Activated CD4-positive, alpha-beta T cell treated with anti-CD3 and anti-CD28 coated beads, Interleukin-2, amount 50 U/mL, for 1 hour (primary cell): ENCODE data around the gene CDPF1.
"Not testable (repeated sequence)": the region's sequence is repeated elsewhere in the genome, so short reads cannot be mapped to it uniquely, and the experiment has no call there.

Source experiments
- DNase-seq: peaks from one replicate; pipeline ENCODE4 v3.0.0-alpha.2; 2020

The CDPF1 gene

DNA sequence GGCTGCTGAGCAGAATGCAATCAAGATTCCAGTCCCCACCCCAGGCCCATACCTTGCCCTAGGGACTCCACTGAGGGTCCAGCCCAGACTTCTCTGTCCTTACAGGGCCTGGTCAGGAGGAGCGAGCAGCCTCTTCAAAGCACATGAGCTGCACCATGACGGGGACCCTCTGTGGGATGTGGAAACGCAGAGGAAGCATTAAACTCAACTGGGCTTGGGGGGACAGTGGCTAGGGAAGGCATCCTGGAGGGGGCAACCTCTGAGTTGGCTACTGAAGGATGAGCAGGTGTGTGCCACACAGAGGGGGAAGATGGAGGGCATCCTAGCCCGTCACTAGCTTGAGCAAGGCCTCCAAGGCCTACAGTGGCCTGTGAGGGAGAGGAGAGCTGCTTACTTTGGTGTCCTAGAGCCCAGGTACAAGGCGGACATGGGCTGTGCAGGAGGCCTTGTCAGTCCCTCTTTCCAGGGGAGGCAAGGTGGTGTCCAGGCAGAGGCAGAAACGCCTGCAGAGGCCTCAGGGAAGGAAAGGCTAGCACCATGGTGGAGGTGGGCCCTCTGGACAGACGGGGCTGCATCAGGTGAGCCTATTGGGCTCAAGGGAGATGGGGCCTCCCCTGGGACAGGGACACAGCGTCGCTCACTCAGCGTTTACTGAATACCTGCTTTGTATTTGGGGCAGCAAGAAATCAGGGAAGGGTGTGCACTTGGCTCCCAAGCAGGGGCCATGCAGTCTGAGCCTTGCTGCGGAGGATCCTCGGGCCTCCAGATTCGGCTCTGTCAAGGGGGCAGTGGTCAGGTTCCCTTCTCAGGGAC, 32.0 kb upstream of the CDPF1 start:
- no peak for DNase-seq

DNA sequence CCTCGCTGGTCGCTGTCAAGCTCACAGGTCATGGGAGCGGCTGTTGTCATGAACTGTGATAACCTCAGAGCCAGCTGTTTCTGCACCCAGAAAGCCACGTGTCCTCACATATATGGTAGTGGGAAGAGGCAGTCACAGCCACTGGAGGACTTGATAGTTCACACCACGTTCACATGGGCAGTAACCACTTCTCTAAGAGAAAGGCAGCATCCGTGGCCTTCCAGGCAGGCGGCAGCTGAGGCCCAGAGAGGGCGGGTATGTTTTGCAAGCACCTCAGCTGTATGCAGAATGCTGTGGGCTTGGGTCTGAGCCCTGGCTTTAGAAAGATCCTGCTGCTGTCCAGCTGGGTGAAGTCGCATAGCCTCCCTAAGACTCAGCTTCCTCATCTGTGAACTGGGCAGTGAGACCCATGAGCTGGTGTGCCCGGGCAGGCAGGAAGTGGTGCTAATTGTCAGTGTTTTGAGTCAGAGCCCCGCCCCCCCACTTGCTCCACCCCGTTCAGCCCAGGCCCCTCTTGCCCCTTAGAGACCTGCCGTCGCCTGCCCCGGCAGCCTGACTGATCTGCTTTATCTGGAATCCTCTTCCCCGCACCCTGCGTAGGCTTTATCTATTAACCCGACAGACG, 31.0 kb upstream of the CDPF1 start:
- DNase-seq: no peak

DNA sequence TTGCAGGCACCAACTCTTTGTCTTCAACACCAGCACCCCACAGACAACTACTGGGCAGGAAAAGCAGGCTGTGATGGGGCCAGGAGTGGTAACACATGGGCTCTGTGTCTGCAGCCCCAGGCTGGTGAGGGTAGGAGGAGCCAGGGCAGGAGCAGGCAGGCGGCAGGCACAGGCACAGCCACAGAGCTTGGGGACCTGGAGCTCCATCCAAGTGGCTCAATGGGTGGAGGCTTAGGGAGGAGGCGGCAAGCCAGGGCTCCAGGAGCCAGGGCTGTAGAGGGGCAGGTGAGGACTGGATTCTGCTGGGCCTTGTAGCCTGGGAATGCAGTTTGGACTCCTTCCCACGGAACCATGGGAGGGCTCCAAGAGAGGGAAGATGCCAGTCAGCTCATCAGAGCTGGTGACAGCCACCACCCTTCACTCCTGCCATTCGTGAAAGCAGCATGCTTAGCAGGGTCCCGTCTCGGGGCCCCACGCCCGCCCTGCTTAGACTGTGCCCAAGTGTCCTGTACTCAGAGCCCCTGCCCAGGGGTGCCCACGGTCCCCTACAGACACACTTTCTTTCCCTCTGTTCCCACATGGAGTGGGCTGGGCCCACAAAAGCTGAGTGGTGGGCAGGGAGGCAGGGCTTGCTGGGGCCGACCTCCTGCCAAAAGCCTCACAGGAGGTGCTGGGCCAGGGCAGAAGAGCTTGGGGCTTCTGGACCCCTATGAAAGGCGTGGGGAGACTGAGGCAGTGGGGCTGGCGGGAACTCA, 30.1 kb upstream of the CDPF1 start:
- no peak for DNase-seq

DNA sequence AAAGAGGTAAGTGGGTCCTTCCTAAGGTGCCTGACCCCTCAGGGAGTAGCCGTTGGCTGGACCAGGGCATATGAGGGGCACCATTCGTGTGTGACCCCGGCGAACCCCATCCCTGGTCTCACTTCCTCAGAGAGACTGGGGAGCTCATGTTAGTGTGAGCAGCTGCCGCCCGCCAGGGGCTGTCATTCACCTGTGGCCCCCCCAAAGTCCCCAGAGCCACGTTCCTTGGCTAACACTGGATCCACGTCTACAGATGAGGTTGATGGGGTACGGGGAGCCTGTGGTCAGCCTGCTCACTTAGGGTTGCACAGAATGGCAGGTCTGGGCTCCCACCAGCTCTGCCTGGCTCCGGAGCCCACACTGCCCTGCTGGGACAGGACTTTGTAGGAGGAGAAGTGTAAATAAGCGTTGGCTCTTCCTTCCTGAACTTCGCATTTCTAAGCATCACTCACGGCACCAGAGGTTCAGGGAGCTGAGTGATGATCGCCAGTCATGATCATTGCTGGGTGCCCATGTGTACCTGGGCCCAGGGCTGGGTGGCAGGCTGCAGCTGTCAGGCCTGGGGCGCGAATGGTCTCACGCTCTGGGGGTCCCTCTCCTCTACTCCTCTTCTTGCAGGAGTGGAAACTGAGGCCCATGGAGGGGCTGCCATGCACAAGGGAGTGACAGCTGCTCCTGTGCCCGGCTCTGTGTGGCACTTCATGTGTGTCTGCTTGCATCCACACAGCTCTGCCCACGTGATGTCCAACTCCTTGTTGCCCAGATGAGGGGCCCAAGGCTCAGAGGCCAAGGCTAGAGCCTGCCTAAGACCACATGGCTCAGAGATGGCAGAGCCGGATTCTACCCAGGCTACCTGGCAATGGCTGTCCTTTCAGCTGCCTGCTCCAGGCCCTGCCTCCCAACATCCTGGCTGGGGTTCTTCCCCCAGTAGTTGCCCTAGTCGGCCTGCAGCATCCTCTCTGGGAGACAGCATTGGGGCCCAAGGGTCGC, 28.9 kb upstream of the CDPF1 start:
- no peak for DNase-seq

DNA sequence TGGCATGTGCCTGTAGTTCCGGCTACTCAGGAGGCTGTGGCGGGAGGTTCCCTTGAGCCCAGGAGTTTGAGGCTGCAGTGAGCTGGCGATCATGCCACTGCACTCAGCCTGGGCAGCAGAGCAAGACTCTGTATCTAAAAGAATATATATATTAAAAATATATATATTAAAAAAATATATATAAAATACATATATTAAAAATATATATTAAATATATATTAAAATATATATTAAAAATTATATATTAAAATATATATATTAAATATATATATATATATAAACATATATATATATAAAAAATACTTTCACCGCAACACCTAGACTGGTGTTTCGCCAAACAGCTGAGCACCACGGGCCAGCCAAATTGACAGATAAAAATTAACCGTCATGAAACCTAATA, 26.5 kb upstream of the CDPF1 start:
- no peak for DNase-seq

DNA sequence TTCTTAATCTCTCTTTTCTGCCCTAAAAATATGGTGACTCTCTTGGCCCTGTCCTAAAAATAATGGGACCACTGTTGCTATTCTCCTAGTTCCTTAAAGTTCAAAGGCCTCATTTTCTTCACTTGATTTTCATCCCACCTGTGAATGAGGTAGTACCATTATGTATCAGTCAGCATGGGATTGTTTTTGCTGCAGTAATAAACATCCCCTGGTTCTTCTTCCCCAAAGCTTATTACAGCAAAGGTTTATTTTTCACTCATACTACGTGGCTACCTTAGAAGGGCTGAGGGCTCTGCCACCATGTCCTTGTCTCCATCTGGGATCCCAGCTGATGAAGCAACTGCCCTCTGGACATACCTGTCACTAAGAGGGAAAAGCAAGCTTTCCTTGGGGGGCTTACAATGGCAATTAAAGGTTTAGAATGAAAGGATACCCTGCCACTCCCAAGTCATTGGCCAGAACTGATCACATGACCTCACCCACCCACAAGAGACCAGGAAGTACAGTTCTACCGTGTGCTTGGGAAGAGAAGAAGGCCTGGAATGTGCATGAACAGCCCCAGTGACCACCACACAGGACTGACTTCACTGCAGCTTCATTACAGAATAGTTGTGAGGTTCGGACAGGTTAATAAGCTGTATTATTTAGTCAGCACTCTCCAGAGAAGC, 25.5 kb upstream of the CDPF1 start:
- DNase-seq: no peak

DNA sequence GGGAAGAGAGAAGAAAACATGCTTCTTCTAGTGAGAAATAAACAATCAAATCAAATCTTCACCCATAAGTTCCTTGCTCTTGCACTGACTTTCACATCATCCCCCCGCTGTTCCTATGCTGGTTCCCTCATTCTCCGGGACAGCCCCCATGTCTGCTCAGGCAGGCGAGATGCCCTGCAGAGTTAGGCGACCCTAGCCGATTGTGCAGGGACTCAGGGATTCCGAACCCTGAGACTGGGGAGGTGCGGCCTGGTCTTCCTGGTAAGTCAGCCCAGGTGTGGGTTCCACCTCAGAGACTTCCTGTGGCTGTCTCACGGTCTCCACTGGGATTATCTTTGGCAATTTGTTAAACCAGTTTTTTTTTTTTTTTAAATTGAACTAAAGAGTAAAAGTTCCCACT, 24.3 kb upstream of the CDPF1 start:
- no peak for DNase-seq

DNA sequence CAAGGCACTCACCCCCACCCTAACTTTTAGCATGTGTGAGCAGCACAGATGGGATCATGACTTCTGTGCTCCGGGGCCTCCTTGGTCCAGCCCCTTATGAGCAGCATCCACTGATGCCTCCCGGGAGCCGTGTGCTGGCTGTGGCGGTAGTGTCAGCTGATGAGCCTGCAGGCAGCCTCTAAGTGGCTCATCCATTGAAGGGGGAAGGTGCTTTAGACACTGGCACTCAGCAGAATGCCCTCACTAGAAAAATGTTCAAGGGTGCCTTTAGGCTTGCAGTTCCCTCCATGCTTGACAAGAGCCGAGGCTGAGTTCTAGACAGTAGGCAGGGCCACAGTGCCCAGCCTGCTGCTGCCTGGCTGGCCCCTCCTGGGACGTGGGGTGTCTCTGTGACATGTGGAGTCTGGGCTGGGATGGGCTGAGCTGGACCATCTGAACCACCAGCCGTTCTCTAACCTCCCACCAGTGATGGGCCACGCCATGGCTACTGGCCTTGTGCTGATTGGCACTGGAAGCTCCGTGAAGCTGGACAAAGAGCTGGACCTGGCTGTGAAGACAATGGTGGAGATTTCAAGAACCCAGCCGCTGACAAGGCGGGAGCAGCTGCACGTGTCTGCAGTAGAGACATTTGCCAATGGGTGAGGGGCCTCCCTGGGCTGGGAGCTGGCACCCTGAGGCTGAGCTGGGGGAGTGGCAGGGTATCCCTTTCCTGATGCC, 23.5 kb upstream of the CDPF1 start:
- DNase-seq: no peak

DNA sequence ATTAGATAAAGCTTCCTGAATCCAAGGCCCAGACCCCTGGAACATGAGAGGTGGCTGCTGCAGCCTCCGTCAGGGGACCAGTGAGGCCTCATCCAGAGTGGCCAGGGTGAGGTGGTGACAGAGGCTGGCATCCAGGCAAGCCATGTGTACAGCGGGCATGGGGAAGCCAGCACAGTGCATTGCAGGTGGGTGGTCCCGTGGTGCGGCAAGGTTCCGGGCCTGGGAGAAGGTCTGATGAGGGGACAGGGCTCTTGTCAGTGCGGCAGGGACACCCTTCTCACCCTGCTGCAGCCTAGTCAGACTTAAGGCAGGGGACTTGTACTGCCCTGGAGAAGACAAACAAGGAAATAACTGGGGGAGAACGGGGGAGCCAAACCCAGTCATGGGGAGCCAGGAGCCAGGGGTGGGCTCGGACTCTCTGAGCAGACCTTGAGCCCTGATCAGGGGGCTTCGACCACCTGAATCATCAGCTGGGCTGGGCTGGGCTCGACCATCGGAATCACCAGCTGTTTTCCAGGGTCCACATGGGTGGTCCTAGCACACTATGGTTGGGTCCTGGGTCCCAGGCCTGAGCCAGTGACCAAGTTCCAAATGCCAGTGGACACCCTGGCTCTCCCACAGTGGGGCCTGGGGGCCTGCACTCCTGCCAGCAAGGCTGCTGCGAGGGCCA, 22.8 kb upstream of the CDPF1 start:
- no peak for DNase-seq

DNA sequence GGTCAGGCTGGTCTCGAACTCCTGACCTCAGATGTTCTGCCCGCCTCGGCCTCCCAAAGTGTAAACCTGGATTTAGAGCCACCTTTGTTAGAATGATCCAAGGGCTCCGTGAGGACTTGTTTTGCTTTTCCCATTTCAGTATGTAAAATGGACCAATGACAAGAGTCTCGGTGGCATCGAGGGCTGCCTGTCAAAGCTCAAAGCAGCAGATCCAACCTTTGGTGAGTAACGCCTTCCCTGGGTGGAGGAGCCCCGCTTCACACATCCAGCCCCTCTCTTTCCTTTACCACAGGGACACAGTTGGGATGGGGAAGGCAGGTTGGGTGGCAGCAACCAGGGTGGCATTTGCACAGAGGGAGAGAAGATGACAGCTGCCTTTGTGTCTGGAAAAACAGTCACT, 22.1 kb upstream of the CDPF1 start:
- no peak for DNase-seq

DNA sequence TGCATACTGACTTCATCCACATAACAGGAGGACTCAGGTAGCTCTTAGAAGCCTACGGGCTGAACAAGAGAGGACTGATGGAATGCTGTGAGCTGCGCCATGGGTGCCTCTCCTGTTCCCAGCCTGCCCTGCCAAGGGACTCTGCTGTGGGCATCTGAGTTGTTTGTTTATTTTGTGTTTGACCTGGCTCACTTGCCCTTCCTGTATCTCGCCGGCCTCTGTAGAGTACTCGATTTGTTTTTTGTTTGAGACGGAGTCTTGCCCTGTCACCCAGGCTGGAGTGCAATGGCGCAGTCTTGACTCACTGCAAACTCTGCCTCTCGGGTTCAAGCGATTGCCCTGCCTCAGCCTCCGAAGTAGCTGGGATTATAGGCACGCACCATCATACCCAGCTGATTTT, 19.5 kb upstream of the CDPF1 start:
- no peak for DNase-seq

DNA sequence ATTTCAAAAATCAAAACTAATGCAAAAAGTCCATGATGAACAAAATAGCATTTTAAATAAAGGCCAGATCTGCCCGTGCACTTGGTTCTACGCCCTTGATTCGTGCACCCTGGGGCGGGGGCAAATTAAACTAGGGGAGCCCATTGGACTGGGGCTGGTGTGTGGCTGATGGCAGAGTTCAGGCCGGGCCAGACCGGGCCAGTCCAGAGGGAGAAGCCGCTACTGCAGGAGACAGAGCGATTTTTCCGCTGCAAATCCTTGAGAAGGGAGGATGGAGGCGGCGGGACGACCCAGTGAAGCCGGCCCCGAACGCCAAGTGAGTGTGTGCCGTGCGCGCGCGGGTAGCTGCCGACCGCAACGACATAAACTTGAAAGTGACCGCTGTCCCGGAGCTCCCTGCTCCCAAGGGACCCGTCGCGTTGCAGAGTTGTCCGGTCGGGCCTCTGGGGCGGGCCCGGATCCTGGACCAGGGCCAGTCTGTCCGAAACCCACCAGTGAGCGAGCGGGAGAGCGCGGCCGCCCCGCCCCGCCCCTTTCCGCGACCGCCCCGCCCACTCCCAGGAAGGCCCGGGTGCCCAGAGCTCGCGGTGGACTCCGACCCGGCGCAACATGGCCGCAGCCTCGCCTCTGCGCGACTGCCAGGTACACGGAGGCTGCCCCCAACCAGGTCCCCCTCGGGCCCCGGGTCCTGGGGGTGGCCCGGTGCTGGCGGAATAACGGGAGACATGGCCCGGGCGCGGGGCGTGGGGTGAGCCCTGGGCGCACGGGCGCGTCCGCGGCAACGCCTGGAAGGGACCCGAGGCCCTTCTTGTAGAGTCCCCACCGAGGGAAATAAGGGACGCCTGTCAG, 17.6 kb upstream of the CDPF1 start, which contains the start of gene TTC38:
TTC38 (plus strand) TSS at position 578 of the 849 bp plus-strand sequence; CDS start at position 610, 32 bp downstream.
- DNase-seq: peak; percentile 32

DNA sequence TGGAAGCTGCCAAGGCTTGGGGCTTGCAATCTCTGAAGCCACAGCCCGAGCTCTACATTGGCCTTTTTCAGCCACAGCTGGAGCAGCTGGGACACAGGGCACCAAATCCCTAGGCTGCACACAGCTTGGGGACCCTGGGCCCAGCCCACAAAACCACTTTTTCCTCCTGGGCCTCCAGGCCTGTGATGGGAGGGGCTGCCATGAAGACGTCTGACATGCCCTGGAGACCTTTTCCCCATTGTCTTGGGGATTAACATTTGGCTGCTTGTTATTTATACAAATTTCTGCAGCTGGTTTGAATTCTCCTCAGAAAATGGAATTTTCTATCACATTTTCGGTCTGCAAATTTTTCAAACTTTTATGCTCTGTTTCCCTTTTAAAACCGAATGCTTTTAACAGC, 15.5 kb upstream of the CDPF1 start:
- not testable (repeated sequence) for DNase-seq

DNA sequence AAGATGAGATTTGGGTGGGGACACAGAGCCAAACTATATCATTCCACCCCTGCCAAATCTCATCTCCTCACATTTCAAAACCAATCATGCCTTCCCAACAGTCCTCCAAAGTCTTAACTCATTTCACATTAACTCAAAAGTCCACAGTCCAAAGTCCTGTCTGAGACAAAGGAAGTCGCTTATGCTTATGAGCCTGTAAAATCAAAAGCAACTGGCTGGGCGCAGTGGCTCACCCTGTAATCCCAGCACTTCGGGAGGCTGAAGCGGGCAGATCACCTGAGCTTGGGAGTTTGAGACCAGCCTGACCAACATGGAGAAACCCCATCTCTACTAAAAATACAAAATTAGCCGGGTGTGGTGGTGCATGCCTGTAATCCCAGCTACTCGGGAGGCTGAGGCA, 14.4 kb upstream of the CDPF1 start:
- DNase-seq: not testable (repeated sequence)

DNA sequence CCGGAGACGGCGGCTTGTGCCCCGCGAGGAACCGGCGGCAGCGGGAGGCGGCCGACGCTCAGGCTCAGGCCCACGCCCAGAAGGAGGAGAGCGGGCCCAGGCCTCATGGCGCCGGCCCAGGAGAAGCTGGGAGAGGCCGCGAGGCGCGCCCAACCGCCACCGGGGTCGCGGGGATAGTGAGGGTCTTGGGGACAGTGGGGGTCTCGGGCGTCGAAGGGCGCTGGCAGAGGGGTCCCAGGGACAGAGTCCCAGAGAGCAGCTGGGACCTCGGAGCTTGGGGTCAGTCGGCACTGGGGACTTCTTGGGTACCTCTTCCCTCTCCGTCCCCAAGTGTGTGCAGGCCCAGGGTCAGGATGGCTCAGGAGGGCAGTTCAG, 13.1 kb upstream of the CDPF1 start, which contains the start of gene PKDREJ:
PKDREJ (minus strand) TSS at position 128 of the 375 bp plus-strand sequence; CDS start at position 107, 21 bp downstream.
- no peak for DNase-seq

DNA sequence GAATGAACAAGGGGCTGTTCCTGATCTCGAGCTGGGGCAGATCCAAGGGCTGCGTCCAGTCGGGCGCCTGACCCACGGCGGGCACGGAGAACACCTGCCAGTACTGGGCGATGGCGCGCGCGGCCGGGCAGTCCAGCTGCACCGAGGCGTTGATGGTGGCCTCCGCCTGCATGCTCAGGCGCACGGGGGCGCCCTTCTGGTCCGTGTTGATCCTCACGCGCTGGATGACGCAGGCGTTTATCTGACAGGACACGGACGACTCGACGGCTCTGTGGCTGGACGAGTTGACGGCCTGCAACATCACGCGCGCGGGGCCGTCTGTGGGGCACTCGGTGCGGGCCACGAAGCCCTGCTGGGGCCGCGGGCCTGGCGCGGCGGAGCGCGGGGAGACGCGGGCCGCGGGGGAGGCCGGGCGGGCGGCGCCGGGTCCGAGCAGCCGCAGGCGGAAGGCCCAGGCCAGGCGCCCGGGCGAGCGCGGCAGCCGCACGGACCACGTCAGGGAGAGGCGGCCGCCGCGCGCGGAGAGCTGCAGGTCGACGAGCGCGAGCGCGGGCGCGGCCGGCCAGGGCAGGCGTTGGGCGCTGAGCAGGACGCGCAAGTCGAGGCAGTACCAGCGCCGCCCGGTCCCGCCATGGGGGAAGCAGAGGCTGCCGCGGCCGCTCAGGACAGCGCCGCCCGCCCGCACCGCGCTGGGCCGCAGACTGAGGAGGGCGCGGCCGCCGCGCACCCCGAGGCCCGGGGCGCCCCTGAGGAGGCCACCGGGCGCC, 12.5 kb upstream of the CDPF1 start:
- DNase-seq: peak; percentile 9

DNA sequence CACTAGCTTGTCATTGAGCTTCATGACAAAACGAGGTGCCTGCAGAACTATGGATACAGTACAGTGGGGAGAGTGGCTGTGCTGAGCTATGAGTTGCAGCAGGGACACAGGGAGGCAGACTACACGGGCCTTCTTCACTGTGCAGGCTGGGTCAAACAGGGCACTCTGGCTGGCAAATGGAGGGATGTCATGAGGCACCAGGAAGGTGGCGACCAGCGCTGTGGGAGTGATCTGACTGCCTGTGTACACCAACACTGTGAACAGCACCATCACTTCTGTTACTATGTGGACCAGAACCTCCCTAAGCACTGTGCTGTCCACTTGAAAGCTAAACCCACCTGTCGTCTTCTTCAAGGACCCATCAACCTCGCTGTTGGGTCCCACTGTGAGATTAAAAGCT, 9.9 kb upstream of the CDPF1 start:
- no peak for DNase-seq

DNA sequence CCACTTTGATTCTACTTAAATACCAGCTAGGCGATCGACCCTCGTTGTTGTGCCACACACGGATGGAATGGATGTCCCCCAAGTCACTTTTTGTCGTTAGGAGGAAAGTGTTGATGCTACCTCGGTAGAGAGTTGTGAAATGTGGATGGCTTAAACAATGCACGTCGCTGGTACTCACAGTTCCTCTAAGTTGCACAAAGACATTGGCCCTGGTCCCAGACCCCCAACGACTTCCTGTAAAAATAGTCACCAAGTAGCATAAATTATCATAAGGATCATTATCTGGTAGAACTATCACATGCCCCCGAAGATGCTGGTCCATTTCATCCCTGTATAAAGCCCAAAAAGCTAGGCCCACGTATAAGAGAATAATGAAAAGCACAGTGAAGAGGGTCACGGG, 9.3 kb upstream of the CDPF1 start:
- DNase-seq: no peak
